Measurements from ENCODE around the gene TRA2A. TPM values are rescaled to one million over a fixed set of nuclear protein-coding genes. Genes with fewer than 3 reads are reported as not detected.

Gene TRA2A
- total and polyA plus RNA-seq, 9 donors: 28.1 to 149 (median 107) TPM

GRCh38 chr7:23458044-23458443, 73.7 kb downstream of the TRA2A start:
- 46% methylated on average over 1 of the region's 3 CpGs for WGBS (ENCODE audit: insufficient coverage)
- Histone ChIP-seq H3K27me3 (ENCODE audit: control insufficient read depth, insufficient read depth, low read length) (no peaks in the 10 kb centered on the region), H3K4me1 (ENCODE audit: control insufficient read depth, insufficient read depth, low read length) (peaks cover 5% of the 10 kb centered on the region), H3K27ac (ENCODE audit: low read length) (no peak overlapping the region), H3K4me3 (ENCODE audit: low read length) (no peak overlapping the region), H3K36me3 (ENCODE audit: control insufficient read depth, insufficient read depth, low read length) (no peaks in the 10 kb centered on the region), H3K9me3 (replicated peaks; ENCODE audit: control insufficient read depth, low read depth, low read length) (no peaks in the 10 kb centered on the region)
- no peak for DNase-seq

GRCh38 chr7:23456093-23456492, 75.7 kb downstream of the TRA2A start:
- Histone ChIP-seq H3K9me3 (replicated peaks; ENCODE audit: control insufficient read depth, low read depth, low read length) (no peaks in the 10 kb centered on the region), H3K4me1 (ENCODE audit: control insufficient read depth, insufficient read depth, low read length) (peaks cover 4% of the 10 kb centered on the region), H3K27me3 (ENCODE audit: control insufficient read depth, insufficient read depth, low read length) (no peaks in the 10 kb centered on the region), H3K36me3 (ENCODE audit: control insufficient read depth, insufficient read depth, low read length) (no peaks in the 10 kb centered on the region), H3K27ac (ENCODE audit: low read length) (no peak overlapping the region), H3K4me3 (ENCODE audit: low read length) (no peak overlapping the region)
- no CpG with 5 or more reads among the region's 3 CpGs for WGBS (ENCODE audit: insufficient coverage)
- DNase-seq: no peak

- Histone ChIP-seq H3K9me3 (replicated peaks; ENCODE audit: control insufficient read depth, low read depth, low read length) (no peaks in the 10 kb centered on the region), H3K36me3 (ENCODE audit: control insufficient read depth, insufficient read depth, low read length) (peaks cover 1% of the 10 kb centered on the region), H3K4me3 (ENCODE audit: low read length) (no peak overlapping the region), H3K4me1 (ENCODE audit: control insufficient read depth, insufficient read depth, low read length) (peaks cover 4% of the 10 kb centered on the region), H3K27ac (ENCODE audit: low read length) (no peak overlapping the region), H3K27me3 (ENCODE audit: control insufficient read depth, insufficient read depth, low read length) (no peaks in the 10 kb centered on the region)
- 76% methylated on average over 4 of the region's 5 CpGs for WGBS (ENCODE audit: insufficient coverage)
- DNase-seq: no peak
Observed at GRCh38 chr7:23454881-23455526, 76.8 kb downstream of the TRA2A start.

Other genes with a start within 250 kb of the TRA2A start
- 94.2 TPM for gene MALSU1, start 232.6 kb downstream of the TRA2A start, total RNA-seq
- 100 to 1,000 TPM in 2 of 8 donors, 10 to 100 TPM in 6; 58.1 to 132 (median 89.0) TPM for gene MALSU1, start 232.6 kb downstream of the TRA2A start, polyA plus RNA-seq (ENCODE audit: insufficient read depth in 1 of 8, insufficient read length in 8 of 8, low replicate concordance in 1 of 8)
- 26.8 TPM for gene IGF2BP3, start 61.5 kb downstream of the TRA2A start, total RNA-seq
- gene IGF2BP3, start 61.5 kb downstream of the TRA2A start, polyA plus RNA-seq (ENCODE audit: insufficient read depth in 1 of 8, insufficient read length in 8 of 8, low replicate concordance in 1 of 8): 10 to 100 TPM; 26.2 to 39.2 (median 31.5) TPM
- gene CCDC126, start 65.4 kb upstream of the TRA2A start, total RNA-seq: 11.3 TPM
- 1 to 10 TPM; 4.8 to 9.2 (median 6.5) TPM for gene CCDC126, start 65.4 kb upstream of the TRA2A start, polyA plus RNA-seq (ENCODE audit: insufficient read depth in 1 of 8, insufficient read length in 8 of 8, low replicate concordance in 1 of 8)
- 1.9 TPM for gene FAM221A, start 148.2 kb upstream of the TRA2A start, total RNA-seq
- 1 to 10 TPM; 1.4 to 4.5 (median 2.5) TPM for gene FAM221A, start 148.2 kb upstream of the TRA2A start, polyA plus RNA-seq (ENCODE audit: insufficient read depth in 1 of 8, insufficient read length in 8 of 8, low replicate concordance in 1 of 8)
- gene STK31, start 178.2 kb upstream of the TRA2A start, total RNA-seq: 0.40 TPM
- 1 to 10 TPM in 5 of 8 donors, under 1 TPM in 3; 0.78 to 3.0 (median 1.1) TPM for gene STK31, start 178.2 kb upstream of the TRA2A start, polyA plus RNA-seq (ENCODE audit: insufficient read depth in 1 of 8, insufficient read length in 8 of 8, low replicate concordance in 1 of 8)